ENCODE measurements around the gene CHRM4. TPM values are rescaled to one million over a fixed set of nuclear protein-coding genes. Genes with fewer than 3 reads are reported as not detected.

Gene CHRM4
- total RNA-seq, result under 1 TPM in 4 of 9 donors, not detected in 5; 0.14 to 0.81 (median 0.45) TPM
- polyA plus RNA-seq, result under 1 TPM in 2 of 3 donors, not detected in 1; 0.32 to 0.38 TPM
- long read RNA-seq, donor 1, result 0 reads
- long read RNA-seq, donor 2, result 0 reads
- long read RNA-seq, donor 3, result 0 reads
- long read RNA-seq, donor 4, result 0 reads
- long read RNA-seq, donor 5, partial matches to known transcripts, result 0 of 1 reads
- long read RNA-seq, donor 5, other reads (novel, unspliced or antisense), result 1 of 1 reads
- long read RNA-seq, donor 6, result 0 reads
- long read RNA-seq, donor 7, result 0 reads
- long read RNA-seq, donor 8, result 0 reads
- long read RNA-seq, donor 9, partial matches to known transcripts, result 0 of 1 reads
- long read RNA-seq, donor 9, other reads (novel, unspliced or antisense), result 0 of 1 reads
- long read RNA-seq, donor 10, result 0 reads

GRCh38 chr11:46391578-46392420 is at the start of gene CHRM4:
Gene CHRM4, minus strand, starts transcription at chr11:46391776. Its CDS starts 5,219 bp downstream, at chr11:46386557.
- TF ChIP-seq CTCF (IDR thresholded peaks at IDR 0.05) (peak in 3 of 6 experiments; percentile 23 to 28 (median 26)), POLR2A (IDR thresholded peaks at IDR 0.05) (no peak)
- 0 to 1% (median 1%) methylated on average over 14 to 123 of the region's 123 CpGs; no CpG with 5 or more reads in 1 of the 4 donors for WGBS, 4 donors
- Histone ChIP-seq H3K36me3 (replicated peaks in 1 of 2) (peaks cover 0 to 7% of the 10 kb centered on the region in 2 donors), H3K4me3 (peak within 1 kb of the TSS in 2 of 4 donors; percentile 22 to 61), H3K27ac (no peak within 1 kb of the TSS), H3K27me3 (peaks cover 19% of the 10 kb centered on the region), H3K9me3 (replicated peaks in 1 of 3) (no peaks in the 10 kb centered on the region), H3K4me1 (replicated peaks in 1 of 2) (peaks cover 19 to 40% of the 10 kb centered on the region in 2 donors)
- intact Hi-C loops (cut with DNase I), result loop anchor here in 1 of 2 donors (10.0 kb wide), 1 partner anchor 73 kb away; no protein-coding TSS in a partner anchor
- DNase-seq, result peak in 2 of 7 donors; percentile 54 to 77

- H3K4me1 ChIP-seq (replicated peaks in 1 of 2), result peaks cover 0 to 8% of the 10 kb centered on the region in 2 donors
- peaks cover 0 to 19% of the 10 kb centered on the region in 2 donors for H3K36me3 ChIP-seq (replicated peaks in 1 of 2)
- TF ChIP-seq CTCF (IDR thresholded peaks at IDR 0.05) (no peak), POLR2A (IDR thresholded peaks at IDR 0.05) (no peak)
- no peak overlapping the region for H3K4me3 ChIP-seq
- DNase-seq, result no peak
- no peak overlapping the region for H3K27ac ChIP-seq
- H3K9me3 ChIP-seq (replicated peaks in 1 of 3), result no peaks in the 10 kb centered on the region
- intact Hi-C loops (cut with DNase I), result no loop called here
- 52 to 70% (median 59%) methylated on average over 2 to 4 of the region's 4 CpGs for WGBS, 4 donors
- no peaks in the 10 kb centered on the region for H3K27me3 ChIP-seq
Observed at GRCh38 chr11:46438211-46438610, 46.6 kb upstream of the CHRM4 start.

GRCh38 chr11:46437122-46437689 is 45.6 kb upstream of the CHRM4 start:
- DNase-seq, result no peak
- H3K36me3 ChIP-seq (replicated peaks in 1 of 2), result peaks cover 0 to 22% of the 10 kb centered on the region in 2 donors
- no peak overlapping the region for H3K4me3 ChIP-seq
- intact Hi-C loops (cut with DNase I), result no loop called here
- no peaks in the 10 kb centered on the region for H3K27me3 ChIP-seq
- 78 to 82% (median 81%) methylated on average over 6 of the region's 6 CpGs for WGBS, 4 donors
- no peaks in the 10 kb centered on the region for H3K9me3 ChIP-seq (replicated peaks in 1 of 3)
- H3K27ac ChIP-seq, result no peak overlapping the region
- TF ChIP-seq CTCF (IDR thresholded peaks at IDR 0.05) (no peak), POLR2A (IDR thresholded peaks at IDR 0.05) (no peak)
- peaks cover 0 to 8% of the 10 kb centered on the region in 2 donors for H3K4me1 ChIP-seq (replicated peaks in 1 of 2)

- Histone ChIP-seq H3K9me3 (replicated peaks in 1 of 3) (no peaks in the 10 kb centered on the region), H3K4me3 (no peak overlapping the region), H3K4me1 (replicated peaks in 1 of 2) (peaks cover 0 to 8% of the 10 kb centered on the region in 2 donors), H3K27ac (no peak overlapping the region), H3K27me3 (no peaks in the 10 kb centered on the region), H3K36me3 (replicated peaks in 1 of 2) (peaks cover 0 to 23% of the 10 kb centered on the region in 2 donors)
- DNase-seq, result no peak
- 77 to 87% (median 82%) methylated on average over 3 of the region's 3 CpGs for WGBS, 4 donors
- intact Hi-C loops (cut with DNase I), result no loop called here
- TF ChIP-seq CTCF (IDR thresholded peaks at IDR 0.05) (no peak), POLR2A (IDR thresholded peaks at IDR 0.05) (no peak)
Observed at GRCh38 chr11:46436113-46436512, 44.5 kb upstream of the CHRM4 start.
